Eye (tissue), 1 donor: Measurements from ENCODE around the gene ATP5F1E.
A peak's percentile ranks its signal among the peaks of the same experiment; 100 is the strongest.

Source experiments
- DNase-seq: peaks from one replicate; pipeline ENCODE4 v3.0.0-alpha.2; 2015

ATP5F1E gene

GRCh38 chr20:59032023-59032712 lies at the start of gene ATP5F1E:
Gene ATP5F1E (minus strand): TSS chr20:59032335. CDS start chr20:59032251, 84 bp downstream.
- peak; percentile 98 for DNase-seq

GRCh38 chr20:59081036-59081435 lies 48.9 kb upstream of the ATP5F1E start:
- DNase-seq, result no peak

DNA sequence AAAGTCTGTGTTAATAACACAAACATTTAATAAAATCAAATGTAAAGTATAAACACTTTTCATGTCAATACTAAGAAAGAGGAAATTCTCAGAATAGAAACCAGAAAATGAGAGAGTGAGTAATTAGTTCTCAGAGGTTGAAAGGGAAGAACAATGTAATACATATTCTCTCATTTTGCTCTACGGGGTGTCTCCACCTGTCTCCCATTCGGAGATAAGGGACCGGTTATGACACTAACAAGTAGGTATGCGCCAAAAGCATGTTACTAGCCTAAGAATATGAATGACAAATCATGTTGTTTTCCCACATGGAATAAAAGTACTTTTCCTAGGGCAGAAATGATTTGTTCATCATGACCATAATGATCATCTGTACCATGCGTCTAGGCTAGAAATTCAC lies 46.1 kb upstream of the ATP5F1E start:
- no peak for DNase-seq

GRCh38 chr20:59077705-59078104 lies 45.6 kb upstream of the ATP5F1E start:
- no peak for DNase-seq

DNA sequence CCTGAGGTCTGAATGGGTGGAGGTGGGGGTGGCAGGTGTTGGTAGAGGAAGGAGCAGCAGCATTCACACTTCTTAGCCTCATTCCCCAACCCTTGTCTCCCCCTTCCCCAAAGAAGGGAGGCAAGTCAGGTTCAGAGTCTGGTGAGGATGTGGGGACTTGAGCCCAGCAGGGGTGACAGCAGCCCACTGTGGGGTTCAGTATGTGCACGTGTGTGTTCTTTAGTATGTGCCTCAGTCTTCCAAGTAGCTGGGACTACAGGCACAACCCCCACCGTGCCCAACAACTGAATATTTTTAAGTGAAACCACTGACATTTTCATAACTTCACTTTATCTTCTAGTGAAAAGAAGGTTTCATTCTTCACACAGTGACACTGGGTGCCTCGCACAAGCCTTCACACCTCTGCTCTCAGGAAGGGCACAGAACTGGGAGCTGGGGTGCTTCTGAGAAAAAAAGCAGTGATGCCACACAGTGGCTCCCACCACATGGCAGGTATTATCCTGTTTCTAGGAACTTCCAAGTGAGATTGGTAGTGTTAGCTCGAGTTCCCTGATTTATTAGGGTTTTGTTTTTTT lies 43.9 kb upstream of the ATP5F1E start:
- no peak for DNase-seq

DNA sequence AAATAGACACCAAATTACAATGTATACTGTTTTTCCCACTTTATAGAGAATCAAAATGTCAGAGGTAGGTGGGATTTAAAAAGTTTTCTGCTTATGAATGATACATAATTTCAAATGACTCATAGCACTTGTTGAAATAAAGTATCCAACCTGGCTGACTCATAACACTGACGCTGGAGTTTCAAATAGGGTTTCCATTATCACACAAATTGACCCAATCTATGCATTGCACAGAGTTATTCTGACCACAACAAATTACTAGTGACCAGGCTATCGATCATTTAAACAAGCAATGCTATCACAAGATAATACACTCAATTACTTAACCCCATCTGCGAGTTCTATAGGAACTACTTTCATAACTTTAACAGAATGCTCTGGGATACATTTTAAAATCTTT lies 42.3 kb upstream of the ATP5F1E start:
- DNase-seq, result no peak

- DNase-seq, result no peak
Observed at GRCh38 chr20:59073582-59073981, 41.4 kb upstream of the ATP5F1E start.

DNA sequence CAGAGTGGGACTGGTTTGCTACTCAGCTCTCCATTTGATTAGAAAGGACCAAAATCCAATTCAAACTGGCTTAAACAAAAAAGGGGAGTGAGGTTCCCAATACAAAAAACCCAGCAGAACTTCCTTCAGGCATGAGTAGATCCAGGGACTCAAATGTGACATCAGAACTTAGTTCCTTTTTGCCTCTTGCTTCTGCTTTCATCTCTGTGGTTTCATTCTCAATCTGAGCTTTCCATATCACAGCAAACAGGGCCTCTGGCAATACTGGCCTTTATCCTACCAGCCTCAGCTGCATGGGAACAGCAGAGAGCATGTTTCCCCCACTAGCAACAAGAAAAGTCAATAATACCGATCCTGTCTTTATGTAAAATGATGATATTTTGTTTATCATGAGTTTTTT lies 39.1 kb upstream of the ATP5F1E start:
- DNase-seq, result no peak

- no peak for DNase-seq
Observed at GRCh38 chr20:59069026-59069425, 36.9 kb upstream of the ATP5F1E start.

DNA sequence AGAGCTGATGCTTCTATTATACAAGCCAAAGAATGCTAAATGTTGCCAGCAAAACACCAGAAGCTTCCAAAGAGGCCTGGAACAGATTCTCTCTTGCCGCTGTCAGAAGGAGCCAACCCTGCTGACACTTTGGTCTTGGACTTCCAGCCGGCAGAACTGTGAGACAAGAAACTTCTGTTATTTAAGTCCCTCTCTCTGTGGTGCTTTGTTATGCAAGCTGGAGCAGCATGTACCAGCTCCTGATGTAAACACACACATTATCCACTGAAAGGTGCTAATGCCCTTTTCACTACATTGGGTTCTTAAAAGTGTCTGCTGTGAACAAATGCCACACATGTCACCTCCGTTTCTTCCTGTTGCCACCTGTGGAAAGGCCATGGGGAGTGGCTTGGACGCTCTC lies 36.4 kb upstream of the ATP5F1E start:
- no peak for DNase-seq

DNA sequence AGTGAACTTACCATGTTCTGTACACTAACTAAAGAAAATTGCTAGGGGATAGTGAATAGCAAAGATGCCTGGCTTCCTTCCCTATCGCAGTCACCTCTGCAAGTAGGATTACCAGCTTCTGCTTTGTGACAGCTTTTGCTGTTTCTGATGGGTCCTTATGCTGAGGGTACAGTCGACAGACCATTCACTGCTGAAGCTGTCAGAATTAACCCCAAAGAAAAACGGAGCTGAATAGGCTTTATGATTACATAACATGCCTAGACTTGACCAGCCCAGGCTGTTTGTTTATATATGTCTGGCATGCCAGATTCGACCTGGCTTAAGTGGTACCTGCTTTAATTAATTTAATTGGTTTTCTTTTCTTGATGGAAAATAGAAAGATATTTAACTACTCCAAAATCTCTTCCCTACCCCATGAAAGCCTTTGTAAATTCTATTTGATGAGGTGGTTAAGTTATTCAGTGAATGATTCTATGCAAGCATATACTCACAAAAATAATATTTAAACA lies 32.1 kb upstream of the ATP5F1E start:
- DNase-seq, result no peak

GRCh38 chr20:59063358-59064213 lies 31.5 kb upstream of the ATP5F1E start:
- DNase-seq, result no peak

DNA sequence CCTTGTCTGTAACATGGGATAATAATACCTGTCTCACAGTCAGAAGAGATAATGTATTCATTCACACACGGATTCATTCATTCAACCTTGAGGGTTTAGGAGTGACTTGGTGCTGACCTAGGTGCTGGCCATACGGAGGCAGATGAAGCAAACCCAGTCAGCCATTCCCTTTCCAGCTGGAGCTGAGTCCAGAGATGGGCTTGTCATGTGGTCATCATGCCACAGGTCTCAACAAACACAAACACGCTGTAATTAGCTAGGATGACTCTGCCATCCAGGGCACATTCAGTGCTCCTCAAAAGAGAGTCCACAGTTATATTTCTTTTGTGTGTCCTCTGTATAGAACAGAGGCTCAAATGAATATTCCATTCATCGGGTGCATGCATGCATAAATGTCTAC lies 29.9 kb upstream of the ATP5F1E start:
- peak; percentile 74 for DNase-seq

- DNase-seq, result no peak
Observed at GRCh38 chr20:59055302-59055701, 23.2 kb upstream of the ATP5F1E start.

- DNase-seq, result no peak
Observed at GRCh38 chr20:59051666-59052185, 19.6 kb upstream of the ATP5F1E start.

- DNase-seq, result no peak
Observed at GRCh38 chr20:59050437-59050836, 18.3 kb upstream of the ATP5F1E start.

DNA sequence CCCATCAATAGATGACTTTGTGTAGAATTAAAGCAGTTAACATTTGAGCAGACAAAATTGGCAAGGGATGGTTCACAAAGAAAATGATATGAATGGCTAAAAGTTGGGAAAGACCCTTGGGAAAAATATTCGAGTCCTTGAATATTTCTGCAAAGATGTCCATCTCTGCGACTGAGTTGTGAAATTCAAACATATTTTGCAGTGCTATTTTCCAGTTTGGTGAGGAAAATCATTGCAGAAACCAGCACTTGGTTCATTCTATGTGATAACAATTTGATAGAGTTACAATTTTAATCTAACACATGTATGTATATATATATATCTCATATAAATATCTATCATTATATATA lies 16.5 kb upstream of the ATP5F1E start:
- DNase-seq, result no peak

- no peak for DNase-seq
Observed at GRCh38 chr20:59047938-59048680, 16.0 kb upstream of the ATP5F1E start.

DNA sequence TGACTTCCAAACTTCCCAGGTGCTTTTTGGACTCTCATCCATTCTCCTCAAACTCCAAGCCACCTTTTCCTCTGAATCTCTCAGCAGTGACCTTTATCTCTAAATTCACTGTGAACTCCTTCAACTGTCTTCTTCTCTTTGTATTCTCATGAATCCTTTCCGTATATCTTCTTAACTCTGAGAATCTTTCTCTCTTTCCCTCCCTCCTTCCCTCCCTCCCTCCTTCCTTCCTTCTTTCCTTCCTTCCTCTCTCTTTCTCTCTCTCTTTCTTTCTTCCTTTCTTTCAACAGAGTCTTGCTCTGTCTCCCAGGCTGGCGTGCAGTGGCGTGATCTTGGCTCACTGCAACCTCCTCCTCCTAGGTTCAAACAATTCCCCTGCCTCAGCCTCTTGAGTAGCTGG lies 14.7 kb upstream of the ATP5F1E start:
- DNase-seq, result no peak

DNA sequence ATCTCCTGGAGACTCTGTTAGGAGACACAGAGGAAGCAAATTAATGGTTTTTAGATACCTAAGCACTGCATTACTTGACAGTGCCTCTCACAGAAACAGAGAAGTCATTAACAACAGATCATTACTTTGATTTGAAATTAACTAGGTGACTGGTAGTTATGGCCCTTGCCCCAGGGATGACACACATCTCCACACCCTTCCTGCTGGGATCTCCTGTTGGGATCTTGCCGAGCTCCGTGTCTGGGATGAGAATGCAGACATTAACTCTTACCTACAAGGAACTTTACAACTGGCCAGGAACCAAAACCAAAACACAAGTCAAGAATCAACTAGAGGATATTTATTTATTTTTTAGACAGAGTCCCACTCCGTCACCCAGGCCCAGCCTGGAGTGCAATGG lies 12.7 kb upstream of the ATP5F1E start:
- no peak for DNase-seq

- no peak for DNase-seq
Observed at GRCh38 chr20:59044295-59044694, 12.2 kb upstream of the ATP5F1E start.

DNA sequence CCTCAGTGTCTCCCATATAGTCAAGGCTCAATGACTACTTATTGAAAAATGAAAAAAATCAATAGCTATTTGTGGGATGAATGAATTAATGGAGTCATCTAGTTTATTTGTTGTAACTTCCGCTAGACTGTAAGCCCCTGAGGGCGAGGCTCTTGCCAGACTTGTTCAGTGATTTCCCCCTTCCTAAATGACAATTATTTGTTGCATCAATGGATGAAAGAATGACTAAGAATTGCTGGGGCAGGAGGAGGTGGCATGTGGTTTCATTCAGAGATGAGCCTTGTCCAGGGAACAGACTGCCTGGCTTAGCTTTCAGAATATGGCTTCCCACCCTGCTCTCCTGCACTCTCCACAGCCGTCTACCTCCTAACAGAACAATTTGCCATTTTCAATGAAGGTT lies 11.6 kb upstream of the ATP5F1E start:
- peak; percentile 37 for DNase-seq
